Glomerular endothelial cell (primary cell): ENCODE data around the gene HSPBP1. TPM values are rescaled to one million over a fixed set of nuclear protein-coding genes. Genes with fewer than 3 reads are reported as not detected.
"Not testable (repeated sequence)": the region's sequence is repeated elsewhere in the genome, so short reads cannot be mapped to it uniquely, and the experiment has no call there.

Source experiments
- DNase-seq: peaks from one replicate; pipeline ENCODE4 v3.0.0-alpha.2; 2011; ENCODE audit warnings: low read depth, low spot score; ENCODE audit errors: extremely low read depth
- total RNA-seq: library from RNA; depleted of rRNA; stranded (reverse); fragments of >200 nt; gene quantifications from 2 replicates; pipeline ENCODE4 v1.2.3, GENCODE V29; 2015

HSPBP1 gene, protein sequence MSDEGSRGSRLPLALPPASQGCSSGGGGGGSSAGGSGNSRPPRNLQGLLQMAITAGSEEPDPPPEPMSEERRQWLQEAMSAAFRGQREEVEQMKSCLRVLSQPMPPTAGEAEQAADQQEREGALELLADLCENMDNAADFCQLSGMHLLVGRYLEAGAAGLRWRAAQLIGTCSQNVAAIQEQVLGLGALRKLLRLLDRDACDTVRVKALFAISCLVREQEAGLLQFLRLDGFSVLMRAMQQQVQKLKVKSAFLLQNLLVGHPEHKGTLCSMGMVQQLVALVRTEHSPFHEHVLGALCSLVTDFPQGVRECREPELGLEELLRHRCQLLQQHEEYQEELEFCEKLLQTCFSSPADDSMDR
- total RNA-seq, result 30.5 and 36.0 TPM in 2 replicates

DNA sequence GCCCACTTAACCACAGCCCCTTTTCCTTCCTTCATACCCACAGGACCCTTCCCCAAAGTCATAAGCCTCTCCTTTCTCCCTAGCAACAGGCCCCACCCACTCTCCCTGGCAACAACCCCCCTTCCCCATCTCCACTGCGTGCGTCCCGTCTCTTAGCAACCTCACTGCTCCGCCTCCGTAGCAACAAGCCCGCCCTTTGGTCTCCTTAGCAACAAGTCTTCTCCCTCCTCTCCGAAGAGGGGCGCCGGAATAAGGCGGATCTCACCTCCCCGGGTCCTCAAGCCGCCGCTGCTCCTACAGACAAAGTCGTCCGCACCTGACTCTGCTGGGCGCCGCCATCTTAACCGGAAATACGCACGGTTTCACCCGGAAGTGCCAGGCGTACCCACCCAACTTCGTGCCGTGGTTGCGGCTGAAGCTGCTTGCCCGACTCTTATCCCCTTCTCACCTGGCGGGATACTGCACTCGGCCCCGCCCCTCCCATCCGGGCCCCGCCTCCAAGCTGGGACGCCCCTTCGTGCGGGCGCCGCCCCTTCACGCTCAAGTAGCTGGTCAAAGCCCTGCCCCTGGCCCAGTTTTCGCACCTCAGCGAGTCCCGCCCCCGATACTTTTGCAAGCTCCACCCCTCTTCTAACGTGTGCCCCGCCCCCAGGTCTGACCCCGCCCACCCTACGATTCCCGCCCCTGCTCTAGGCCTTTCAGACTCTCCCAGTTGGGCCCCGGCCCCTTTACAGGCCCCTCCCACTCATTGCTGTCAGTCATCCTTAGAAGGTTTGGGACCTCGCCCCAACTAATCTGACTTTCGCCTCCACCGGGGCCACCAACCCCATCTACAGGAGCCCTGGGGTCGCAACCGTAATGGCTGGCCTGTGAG lies at the start of gene HSPBP1:
Gene HSPBP1, minus strand, starts transcription at position 341 of the 874 bp plus-strand sequence. CDS start 502 bp downstream, outside the sequence.
- DNase-seq, result peak; percentile 36

DNA sequence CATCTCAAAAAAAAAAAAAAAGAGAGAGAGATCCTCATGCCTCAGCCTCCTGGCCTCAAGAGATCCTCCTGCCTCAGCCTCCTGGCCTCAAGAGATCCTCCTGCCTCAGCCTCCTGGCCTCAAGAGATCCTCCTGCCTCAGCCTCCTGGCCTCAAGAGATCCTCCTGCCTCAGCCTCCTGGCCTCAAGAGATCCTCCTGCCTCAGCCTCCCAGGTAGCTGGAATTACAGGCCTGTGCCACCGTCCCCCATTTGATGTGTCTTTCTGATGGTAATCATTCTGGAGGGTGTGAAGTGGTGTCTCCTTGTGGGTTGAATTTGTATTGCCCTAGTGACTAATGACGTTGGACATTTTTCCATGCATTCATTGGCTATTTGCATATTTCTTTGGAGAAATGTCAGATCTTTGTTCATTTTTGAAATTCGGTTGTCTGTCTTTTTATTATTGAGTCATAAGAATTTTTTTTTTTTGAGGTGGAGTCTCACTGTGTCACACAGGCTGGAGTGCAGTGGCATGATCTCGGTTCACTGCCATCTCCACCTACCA lies 48.9 kb upstream of the HSPBP1 start:
- DNase-seq, result not testable (repeated sequence)

DNA sequence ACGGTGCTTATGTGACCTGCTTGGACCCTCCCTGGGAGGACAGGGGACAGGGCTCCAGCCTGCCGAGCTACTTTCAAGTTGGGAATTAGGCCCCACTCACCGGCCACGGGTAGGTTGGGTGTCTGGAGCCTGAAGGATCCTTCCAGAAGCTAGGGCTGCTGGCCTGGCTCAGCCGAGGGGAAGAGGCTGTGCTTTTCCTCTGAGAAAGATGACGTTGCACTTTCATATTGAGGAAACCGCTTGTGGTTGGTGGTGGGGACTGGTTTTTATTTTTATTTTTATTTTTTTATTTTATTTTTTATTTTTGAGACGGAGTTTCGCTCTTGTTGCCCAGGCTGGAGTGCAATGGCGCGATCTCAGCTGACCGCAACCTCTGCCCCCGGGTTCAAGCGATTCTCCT lies 45.3 kb upstream of the HSPBP1 start, which contains the start of gene TMEM150B:
Gene TMEM150B, minus strand, starts transcription at position 170 of the 400 bp plus-strand sequence. CDS start 4,305 bp downstream, outside the sequence.
- DNase-seq, result no peak

DNA sequence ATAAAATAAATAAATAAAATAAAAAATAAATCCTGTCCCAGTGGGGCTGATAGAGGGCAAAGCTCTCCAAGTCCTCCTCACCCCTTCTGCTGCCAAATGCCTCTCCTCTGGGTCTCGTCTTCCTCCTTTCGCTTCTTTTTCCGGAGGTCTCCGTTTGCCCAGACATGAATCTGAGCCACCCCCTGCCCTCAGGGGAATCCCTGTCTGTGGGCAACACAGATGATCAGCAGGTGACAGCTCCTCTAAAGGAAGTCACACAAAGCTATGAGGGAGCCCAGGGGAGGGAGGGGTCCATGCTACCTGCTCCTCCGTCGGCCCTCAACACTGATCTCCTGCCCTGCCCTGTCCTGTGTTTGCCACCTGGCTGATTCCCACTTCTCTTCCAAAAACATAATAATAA lies 44.8 kb upstream of the HSPBP1 start:
- no peak for DNase-seq

DNA sequence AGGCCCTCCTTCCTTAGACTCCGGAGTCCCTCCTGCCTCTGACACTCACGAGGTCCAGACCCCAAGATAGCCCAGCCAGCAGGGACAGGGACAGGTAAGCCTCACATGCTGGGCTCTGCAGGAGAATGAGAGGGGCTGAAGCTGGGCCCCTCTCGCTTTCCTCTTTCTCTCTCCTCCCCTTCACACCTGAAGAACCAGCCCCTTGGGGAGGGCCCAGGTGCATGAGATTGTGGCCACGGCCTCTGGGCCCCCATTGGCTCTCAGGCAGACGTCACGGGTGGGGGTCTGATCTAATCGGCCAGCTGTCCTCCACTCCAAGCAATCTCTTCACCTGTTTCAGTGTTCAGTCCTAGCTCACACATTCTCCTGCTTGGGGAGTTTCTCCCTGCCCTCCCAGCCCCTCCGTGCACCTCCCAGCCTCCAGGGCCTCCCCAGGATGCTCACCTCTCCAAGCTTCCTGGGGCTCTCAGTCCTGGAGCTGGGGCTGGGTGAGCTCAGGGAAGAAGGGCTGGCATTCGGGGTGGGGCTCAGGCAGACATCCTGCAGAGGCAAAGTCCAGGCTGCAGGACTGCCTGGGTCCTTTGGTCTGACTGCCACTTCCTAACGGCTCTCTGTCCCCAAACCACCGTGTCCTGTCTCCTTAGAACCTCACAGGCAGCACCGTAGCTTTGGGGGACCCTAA lies 42.4 kb upstream of the HSPBP1 start:
- DNase-seq, result no peak

DNA sequence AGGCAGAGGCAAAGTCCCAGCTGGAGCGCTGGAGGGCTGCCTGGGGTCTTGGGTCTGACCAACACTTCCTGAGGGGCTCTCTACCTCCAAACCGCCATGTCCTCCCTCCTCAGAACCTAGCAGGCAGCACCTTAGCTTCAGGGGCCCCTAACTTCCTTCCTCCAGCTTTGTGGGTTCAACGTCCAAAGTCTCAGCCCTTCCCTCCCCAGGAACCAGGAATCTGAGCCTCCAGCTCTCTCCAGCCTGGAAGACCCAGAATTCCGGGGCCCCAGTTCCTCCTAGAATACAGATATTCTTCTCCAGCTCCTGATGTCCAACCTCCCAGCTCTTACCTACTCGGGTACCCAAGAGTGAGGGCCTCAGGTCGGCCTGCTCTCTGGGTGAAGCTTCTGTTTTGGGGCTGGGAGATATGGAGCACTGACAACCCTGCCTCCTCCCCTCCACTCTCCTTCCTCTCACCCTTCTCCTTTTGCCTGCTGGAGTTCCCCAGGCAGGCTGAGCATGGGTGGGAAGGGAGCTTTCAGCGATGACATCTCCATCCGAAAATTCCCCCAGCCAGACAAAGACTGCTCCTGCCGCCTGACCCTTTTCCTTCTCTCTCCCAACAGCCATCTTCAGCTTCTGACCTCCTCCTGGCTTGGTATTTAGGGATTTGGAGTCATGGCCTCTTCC lies 41.7 kb upstream of the HSPBP1 start:
- no peak for DNase-seq

DNA sequence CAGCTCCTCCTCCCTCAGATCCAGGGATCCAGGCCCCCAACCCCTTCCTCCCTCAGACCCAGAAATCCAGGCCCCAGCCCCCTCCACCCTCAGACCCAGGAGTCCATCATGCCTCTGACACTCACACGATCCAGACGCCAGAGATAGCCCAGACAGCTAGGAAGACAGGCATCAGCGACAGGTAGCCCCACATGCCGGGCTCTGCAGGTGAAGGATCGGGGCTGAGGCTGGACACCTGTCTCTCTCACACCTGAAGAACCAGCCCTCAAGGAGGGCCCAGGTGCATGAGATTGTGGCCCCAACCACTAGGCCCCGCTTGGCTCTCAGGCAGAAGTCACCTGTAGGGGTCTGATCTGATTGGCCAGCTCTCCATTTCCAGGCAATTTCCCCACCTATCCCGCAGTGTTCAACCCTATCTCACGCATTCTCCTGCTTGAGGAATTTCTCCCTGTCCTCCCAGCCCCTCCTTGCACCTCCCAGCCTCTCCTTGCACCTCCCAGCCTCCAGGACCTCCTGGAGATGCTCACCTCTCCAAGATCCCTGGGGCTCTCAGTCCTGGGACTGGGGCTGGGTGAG lies 41.0 kb upstream of the HSPBP1 start:
- no peak for DNase-seq

DNA sequence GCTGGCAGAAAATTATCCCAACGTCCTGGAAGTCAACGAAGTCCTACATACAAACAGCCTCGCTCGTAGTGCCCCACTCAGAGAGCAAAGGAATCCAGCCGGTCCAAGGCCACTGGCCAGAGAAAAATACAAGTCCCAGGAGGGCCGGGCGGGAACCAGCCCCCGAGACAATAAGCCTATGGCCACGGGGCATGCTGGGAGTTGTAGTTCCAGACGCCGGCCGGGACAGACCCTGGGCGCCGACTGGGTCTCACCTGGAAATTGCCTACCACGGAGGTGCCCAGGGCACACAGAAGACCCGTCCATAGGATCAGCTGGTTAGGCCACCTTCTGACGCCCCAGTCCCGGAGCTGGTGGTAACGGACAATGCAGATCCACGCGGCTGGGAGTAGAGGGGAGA lies 39.9 kb upstream of the HSPBP1 start:
- DNase-seq, result no peak

DNA sequence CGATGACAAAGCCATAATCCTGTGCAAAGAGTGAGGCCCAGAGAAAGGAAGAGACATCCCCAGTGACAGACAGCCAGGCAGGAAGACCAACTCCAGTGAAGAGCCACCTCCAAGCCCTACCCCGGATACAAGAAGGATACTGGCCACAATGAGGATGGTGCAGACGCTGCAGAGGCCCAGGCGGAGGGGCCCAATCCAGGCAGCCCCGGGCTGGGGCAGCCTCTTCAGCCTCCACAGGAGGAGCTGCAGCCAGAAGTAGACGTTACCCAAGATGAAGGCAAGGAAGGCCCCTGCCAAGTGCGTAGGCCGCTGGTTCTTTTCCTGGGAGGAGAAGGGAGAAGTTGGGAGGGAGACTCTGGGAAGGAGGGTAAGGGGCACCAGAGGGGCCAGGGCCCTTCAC lies 36.7 kb upstream of the HSPBP1 start:
- no peak for DNase-seq

DNA sequence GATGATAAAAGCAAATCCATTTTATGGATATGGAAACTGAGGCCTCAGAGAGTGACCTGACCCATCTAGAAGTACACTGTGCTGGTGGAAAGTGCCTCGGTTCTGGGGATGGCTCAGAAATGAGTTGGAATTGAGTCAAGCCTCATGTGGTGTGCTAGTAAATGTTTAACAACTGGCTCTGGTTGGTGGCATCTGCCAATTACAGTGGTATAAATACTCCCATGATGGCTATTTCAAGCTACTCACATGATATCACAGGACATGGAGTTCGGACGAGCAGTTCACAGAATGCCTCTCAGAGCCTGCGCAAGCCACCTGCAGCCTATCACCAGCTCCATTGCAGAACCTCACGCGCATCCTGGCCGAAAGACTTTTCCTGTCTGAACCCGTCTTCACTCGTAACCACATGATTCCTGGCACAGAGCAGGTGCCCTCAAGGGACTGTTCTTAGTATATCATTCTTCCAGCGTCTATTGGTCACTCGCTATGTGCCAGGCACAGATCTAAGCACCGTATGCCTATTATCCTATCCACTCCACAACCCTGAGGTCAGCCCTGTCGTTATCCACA lies 36.1 kb upstream of the HSPBP1 start:
- no peak for DNase-seq

DNA sequence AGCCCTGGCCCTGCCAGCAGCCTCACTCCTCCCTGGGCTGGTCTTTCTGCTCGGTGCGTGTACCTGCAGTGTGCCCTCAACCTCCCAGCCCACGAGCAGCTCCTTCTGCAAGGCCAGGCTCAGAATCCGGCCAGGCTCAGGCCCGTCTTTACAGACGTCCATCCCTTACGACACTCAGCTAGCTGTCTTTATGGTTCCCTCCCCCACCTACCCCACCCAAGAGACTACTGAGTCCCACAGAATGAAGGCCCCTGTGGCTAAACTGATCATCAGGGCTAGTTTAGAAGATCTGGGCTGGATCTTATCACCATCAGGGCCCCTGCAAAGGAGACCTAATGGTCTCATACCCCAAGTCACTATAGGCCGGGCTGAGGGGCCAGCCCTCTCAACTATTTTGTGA lies 34.5 kb upstream of the HSPBP1 start:
- DNase-seq, result no peak

DNA sequence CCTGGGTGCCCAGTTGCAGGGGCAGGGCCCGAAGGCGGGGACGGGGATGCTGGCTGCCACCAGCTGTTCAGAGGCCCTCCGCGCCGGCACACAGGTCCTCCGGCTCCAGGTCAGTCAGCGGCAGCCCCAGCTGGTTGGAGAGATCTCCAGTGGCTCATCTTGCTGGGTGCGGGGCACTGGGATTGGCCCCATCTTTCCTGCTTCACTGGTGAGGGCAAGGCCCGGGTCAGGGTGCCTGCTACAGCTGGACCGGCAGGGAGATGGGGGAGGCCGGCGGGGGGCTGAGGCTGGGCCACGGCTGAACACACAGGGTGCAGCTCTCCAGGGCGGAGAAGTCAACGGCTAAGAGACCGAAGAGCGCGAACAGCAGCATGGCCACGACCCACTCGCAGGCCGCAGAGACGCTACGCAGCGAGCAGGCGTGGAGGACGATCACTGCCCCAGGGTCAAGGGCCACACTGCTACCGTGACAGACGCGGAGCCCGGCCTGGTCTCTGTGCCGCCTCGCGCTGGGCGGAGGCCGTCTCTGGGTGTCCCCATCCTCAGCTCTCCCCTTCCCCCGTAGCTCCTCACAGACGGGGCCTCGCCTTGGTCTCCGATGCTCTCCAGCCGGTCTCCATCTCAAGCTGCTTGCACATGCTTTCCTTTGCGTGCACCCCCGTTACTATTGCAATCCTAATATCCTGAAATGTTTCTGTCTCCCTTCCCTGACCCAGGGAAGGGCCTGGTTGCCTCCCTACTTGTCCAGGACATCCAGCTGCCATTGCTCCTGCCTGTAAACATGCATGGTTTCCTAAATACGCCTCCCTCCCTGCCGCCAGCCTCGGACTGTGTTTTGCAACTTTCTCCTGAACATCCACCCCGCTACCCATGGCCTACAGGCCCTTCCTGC lies 33.0 kb upstream of the HSPBP1 start:
- no peak for DNase-seq

DNA sequence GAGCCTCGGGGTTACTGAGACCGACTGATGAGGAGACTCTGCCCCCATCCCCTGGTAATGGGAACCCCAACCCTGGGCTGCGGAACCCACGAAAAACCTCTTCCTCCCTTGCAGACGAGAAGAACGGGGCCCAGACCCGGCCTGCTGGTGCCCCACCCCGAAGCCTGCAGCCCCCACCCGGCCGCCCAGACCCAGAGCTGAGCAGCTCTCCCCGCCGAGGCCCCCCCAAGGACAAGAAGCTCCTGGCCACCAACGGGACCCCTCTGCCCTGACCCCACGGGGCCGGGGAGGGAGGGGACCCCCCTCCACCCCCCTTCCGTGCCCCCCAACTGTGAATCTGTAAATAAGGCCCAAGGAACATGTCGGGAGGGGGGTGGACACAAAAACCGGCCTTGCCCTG lies 31.9 kb upstream of the HSPBP1 start:
- no peak for DNase-seq

DNA sequence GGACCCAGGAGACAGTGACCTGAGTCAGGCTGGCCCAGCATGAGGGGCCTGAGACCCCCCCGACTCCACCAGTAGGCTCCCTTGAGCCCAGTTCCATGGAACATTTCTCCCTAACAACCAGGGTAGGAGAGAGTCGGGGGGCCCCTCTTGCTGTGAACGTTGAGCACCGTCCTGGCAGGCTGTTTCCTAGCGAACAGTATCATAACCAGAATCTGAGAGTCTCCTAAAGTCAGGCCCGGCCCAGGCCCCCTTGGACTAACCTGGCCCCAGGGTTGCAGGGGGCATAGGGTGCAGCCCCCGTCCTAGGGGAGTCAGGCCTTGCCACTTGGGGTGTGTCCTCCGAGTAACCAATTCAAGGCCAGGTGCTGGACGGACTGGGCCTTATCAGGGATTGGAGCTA lies 31.5 kb upstream of the HSPBP1 start:
- no peak for DNase-seq

DNA sequence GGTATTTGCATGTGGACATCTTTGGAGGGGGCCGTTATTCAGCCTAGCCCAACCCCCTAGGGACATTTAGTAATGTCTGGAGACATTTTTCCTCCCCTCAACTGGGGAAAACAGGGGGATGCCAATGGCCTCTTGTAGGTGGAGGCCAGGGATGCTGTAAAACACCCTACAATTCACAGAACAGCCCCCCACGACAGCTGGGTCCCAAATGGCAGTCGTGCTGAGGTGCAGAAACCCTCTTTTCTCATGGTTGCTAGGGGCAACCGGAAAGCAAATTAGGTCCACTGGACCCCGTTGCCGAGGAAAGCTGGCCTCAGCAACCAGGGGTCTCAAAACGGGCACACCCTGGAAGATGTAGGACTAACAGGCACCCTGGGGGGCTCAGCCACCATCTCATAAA lies 30.6 kb upstream of the HSPBP1 start:
- DNase-seq, result no peak

DNA sequence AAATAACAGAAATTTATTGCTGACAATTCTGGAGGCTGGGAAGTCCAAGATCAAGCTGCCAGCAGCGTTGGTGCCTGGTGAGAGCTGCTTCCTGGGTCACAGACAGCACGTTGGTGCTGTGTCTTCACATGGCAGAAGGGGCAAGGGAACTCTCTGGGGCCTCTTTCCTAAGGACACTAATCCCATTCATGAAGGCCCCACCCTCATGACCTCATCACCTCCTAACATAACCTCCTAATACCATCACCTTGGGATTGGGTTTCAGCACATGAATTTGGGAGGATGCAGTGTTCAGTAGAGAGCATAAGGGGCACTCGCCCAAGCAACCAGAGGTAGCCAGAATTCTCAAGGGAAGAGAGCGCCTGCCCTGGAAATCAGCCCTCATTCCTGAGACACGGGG lies 29.5 kb upstream of the HSPBP1 start:
- no peak for DNase-seq

DNA sequence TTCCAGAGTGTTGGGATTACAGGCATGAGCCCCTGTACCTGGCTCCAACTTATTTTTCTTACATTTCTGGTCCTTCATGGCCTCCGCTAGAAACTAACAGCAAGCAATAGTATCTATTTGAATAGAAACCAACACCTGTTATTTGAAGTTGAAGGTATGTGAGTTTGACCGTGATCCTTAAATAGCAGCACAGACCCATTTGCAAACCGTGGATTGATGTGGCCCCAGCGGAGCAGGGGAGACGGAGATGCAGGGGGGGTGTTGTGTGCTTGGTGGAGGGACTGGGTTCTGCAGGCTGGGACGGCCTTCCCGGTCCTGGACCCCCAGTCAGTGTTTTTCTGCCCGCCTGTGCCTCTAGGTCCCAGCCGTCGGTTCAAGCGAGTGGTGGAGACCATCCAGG lies 28.4 kb upstream of the HSPBP1 start:
- no peak for DNase-seq

DNA sequence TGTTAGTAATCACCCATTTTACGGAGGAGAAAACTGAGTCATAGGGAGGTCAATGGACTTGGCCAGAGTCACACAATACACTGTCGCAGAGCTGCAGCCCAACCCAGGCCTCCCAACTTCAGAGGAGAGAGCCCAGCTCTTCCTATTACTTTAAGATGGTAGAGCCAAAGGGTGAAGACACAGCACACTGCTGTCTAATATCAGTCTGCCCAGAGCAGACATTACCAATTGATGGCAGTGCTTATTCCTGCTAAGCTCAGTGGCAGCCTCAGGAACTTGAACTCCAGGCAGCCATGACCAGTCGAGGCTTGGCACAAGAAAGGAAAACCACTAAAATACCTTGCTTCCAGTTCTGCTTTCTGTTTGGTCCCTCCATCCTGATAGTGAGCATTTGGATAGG lies 26.8 kb upstream of the HSPBP1 start:
- no peak for DNase-seq
